ENCODE data around the gene LMO2. TPM values are rescaled to one million over a fixed set of nuclear protein-coding genes. Genes with fewer than 3 reads are reported as not detected.
A peak's percentile ranks its signal among the peaks of the same experiment; 100 is the strongest.
"Not testable (repeated sequence)": the region's sequence is repeated elsewhere in the genome, so short reads cannot be mapped to it uniquely, and the experiment has no call there.

Gene LMO2
- total and polyA plus RNA-seq, 5 donors = 9.9 to 16.8 (median 10.4) TPM

GRCh38 chr11:33930317-33931021, 38.6 kb upstream of the LMO2 start:
- no peaks in the 10 kb centered on the region for H3K9me3 ChIP-seq (ENCODE audit: control insufficient read depth, low read length)
- peaks cover 12% of the 10 kb centered on the region for H3K4me1 ChIP-seq (ENCODE audit: control insufficient read depth, insufficient read depth, low read length)
- WGBS = 20% methylated on average over 7 of the region's 7 CpGs
- H3K27ac ChIP-seq (ENCODE audit: low read length) = peak overlapping the region; percentile 74
- intact Hi-C loops (cut with DNase I) = no loop called here
- ATAC-seq = peak; percentile 84 to 87
- H3K4me3 ChIP-seq (ENCODE audit: low read length) = no peak overlapping the region
- no peak for DNase-seq
- no peaks in the 10 kb centered on the region for H3K27me3 ChIP-seq (ENCODE audit: control insufficient read depth, insufficient read depth)

DNA sequence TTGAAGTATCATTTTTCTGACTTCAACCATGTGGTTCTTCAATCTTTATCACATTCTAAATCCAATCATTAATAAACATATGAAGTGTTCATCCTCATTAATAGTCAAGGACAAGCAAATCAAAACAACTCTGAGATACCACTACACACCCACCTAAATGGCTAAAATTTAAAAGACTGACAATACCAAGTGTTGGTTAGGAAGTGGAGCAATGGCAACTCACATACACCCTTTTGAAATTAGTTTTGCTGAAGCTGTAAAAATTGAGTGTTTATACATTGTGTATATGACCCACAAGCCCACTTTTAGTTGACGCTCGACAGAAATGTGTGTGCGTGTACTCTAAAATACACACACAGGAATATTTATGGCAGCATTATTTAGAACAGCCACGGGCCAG, 36.7 kb upstream of the LMO2 start:
- ATAC-seq (no peak), DNase-seq (no peak)
- no peaks in the 10 kb centered on the region for H3K27me3 ChIP-seq (ENCODE audit: control insufficient read depth, insufficient read depth)
- intact Hi-C loops (cut with DNase I) = no loop called here
- H3K9me3 ChIP-seq (ENCODE audit: control insufficient read depth, low read length) = no peaks in the 10 kb centered on the region
- 97% methylated on average over 4 of the region's 4 CpGs for WGBS
- no peak overlapping the region for H3K4me3 ChIP-seq (ENCODE audit: low read length)
- H3K27ac ChIP-seq (ENCODE audit: low read length) = no peak overlapping the region
- H3K4me1 ChIP-seq (ENCODE audit: control insufficient read depth, insufficient read depth, low read length) = peaks cover 8% of the 10 kb centered on the region

DNA sequence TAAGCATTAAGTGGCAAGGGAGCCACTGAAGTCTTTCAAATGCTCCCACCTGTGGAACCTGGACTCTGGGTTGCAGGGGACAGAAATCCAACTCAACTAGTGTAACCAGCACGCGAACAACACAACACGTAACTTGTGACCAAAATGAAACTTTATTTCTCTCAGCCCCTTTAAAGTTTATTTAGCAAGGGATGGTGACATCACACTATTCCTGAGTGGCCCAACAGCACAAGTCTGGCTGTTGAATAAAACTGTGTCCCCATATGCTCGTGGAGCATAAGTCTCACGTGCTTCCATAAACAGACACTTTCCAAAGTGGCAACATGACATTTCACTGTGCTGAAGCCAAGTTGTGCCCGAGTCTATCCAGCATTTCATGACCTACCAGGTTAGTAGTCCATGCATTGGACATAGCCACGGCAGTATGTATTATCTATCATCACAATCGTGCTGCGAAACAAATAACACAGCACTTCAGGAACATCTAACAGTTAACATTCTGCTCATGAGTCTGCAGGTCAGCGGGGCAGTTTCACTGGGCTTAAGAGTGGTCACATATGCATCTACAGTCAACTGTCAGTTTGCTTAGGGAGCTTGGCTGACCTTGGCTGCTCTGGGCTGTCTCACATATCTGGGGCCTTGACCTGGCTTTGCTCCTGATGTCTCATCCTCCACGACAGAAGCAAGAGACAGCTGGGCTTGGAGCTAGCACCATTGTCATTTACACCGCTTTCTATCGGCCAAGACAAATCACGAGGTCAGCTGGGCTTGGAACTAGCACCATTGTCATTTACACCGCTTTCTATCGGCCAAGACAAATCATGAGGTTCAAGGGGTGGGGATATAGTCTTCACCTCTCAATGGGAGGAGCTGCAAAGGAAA, 35.0 kb upstream of the LMO2 start:
- Histone ChIP-seq H3K4me3 (ENCODE audit: low read length) (no peak overlapping the region), H3K4me1 (ENCODE audit: control insufficient read depth, insufficient read depth, low read length) (peaks cover 8% of the 10 kb centered on the region), H3K9me3 (ENCODE audit: control insufficient read depth, low read length) (no peaks in the 10 kb centered on the region), H3K27ac (ENCODE audit: low read length) (no peak overlapping the region), H3K27me3 (ENCODE audit: control insufficient read depth, insufficient read depth) (no peaks in the 10 kb centered on the region)
- intact Hi-C loops (cut with DNase I) = no loop called here
- ATAC-seq = peak in 1 of 2 donors; percentile 37
- WGBS = 78% methylated on average over 16 of the region's 16 CpGs
- no peak for DNase-seq

- ATAC-seq (no peak), DNase-seq (no peak)
- Histone ChIP-seq H3K4me1 (ENCODE audit: control insufficient read depth, insufficient read depth, low read length) (peaks cover 4% of the 10 kb centered on the region), H3K27ac (ENCODE audit: low read length) (no peak overlapping the region), H3K9me3 (ENCODE audit: control insufficient read depth, low read length) (no peaks in the 10 kb centered on the region), H3K4me3 (ENCODE audit: low read length) (no peak overlapping the region), H3K27me3 (ENCODE audit: control insufficient read depth, insufficient read depth) (no peaks in the 10 kb centered on the region)
- 90% methylated on average over 5 of the region's 5 CpGs for WGBS
- intact Hi-C loops (cut with DNase I) = no loop called here
Measured at GRCh38 chr11:33924341-33924740, 32.5 kb upstream of the LMO2 start.

GRCh38 chr11:33923626-33924025, 31.8 kb upstream of the LMO2 start:
- no peak overlapping the region for H3K27ac ChIP-seq (ENCODE audit: low read length)
- no peaks in the 10 kb centered on the region for H3K9me3 ChIP-seq (ENCODE audit: control insufficient read depth, low read length)
- DNase-seq = no peak
- 87% methylated on average over 2 of the region's 2 CpGs for WGBS
- intact Hi-C loops (cut with DNase I) = no loop called here
- no peak for ATAC-seq
- H3K4me1 ChIP-seq (ENCODE audit: control insufficient read depth, insufficient read depth, low read length) = peaks cover 4% of the 10 kb centered on the region
- no peaks in the 10 kb centered on the region for H3K27me3 ChIP-seq (ENCODE audit: control insufficient read depth, insufficient read depth)
- H3K4me3 ChIP-seq (ENCODE audit: low read length) = no peak overlapping the region

DNA sequence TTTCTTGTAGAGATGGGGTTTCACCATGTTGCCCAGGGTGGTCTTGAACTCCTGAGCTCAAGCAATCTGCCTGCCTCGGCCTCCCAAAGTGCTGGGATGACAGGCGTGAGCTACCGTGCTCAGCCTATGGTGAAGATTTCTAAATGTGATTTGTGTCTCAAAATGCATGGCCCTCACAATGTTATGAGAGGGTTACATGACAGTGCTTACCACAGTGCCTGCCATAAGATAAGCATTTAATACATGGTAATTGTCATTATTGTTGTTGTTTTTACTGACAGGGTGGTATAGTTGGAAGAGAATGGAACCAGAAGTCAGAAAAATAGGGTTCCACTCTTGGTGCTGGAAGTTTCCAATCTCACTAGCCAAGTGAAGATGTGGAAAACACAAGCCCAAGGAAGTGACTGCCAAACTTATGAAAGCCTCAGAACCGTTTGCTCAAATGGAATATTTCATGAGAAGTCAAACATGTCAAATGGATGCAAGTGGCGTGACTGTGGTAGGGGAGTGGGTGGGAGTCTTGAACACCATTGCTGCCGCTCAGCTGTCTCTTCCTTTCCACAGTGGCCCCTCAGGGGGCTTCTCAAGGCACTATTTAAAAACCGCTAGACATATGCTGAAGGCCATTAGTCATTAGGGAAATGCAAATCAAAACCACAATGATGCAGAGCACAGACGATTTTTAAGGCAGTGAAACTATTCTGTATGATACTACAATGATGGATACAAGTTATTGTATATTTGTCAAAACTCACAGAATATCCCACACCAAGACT, 29.1 kb upstream of the LMO2 start:
- 79% methylated on average over 8 of the region's 8 CpGs for WGBS
- no peak for ATAC-seq

DNA sequence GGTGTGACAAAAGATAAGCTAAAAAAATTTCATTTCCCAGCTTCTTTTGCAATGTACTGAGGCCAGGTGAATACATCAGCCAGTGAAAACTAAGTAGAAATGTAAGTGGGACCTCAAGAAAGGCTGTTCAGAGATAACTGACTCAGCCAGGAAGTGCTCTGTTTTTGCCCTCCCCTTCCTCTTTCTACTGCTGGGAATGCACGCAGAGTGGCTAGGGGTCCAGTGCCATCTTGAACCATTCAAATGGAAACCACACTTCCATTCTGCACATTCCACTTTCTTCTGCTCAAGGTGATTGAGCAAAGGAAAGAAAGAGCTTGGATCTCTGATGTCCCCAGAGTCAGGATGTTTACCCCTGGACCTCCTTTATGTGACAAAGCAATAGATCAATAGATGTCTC, 27.8 kb upstream of the LMO2 start:
- no peak overlapping the region for H3K27ac ChIP-seq (ENCODE audit: low read length)
- WGBS = 68% methylated on average over 1 of the region's 1 CpG
- ATAC-seq (no peak), DNase-seq (no peak)
- H3K4me3 ChIP-seq (ENCODE audit: low read length) = no peak overlapping the region
- no peaks in the 10 kb centered on the region for H3K27me3 ChIP-seq (ENCODE audit: control insufficient read depth, insufficient read depth)
- intact Hi-C loops (cut with DNase I) = no loop called here
- H3K9me3 ChIP-seq (ENCODE audit: control insufficient read depth, low read length) = no peaks in the 10 kb centered on the region
- H3K4me1 ChIP-seq (ENCODE audit: control insufficient read depth, insufficient read depth, low read length) = no peaks in the 10 kb centered on the region

More for the DNA sequence above, 29.1 kb upstream of the LMO2 start:
- no peak overlapping the region for H3K27ac ChIP-seq (ENCODE audit: low read length)
- no peak overlapping the region for H3K4me3 ChIP-seq (ENCODE audit: low read length)
- no peaks in the 10 kb centered on the region for H3K27me3 ChIP-seq (ENCODE audit: control insufficient read depth, insufficient read depth)
- no peak for DNase-seq
- intact Hi-C loops (cut with DNase I) = no loop called here
- H3K4me1 ChIP-seq (ENCODE audit: control insufficient read depth, insufficient read depth, low read length) = no peaks in the 10 kb centered on the region
- H3K9me3 ChIP-seq (ENCODE audit: control insufficient read depth, low read length) = no peaks in the 10 kb centered on the region

- H3K4me3 ChIP-seq (ENCODE audit: low read length); H3K9me3 ChIP-seq (ENCODE audit: control insufficient read depth, low read length); DNase-seq; intact Hi-C loops (cut with DNase I); H3K27me3 ChIP-seq (ENCODE audit: control insufficient read depth, insufficient read depth); ATAC-seq; H3K27ac ChIP-seq (ENCODE audit: low read length); H3K4me1 ChIP-seq (ENCODE audit: control insufficient read depth, insufficient read depth, low read length): not testable (repeated sequence)
- 77% methylated on average over 1 of the region's 1 CpG for WGBS
Measured at GRCh38 chr11:33917402-33917801, 25.5 kb upstream of the LMO2 start.

DNA sequence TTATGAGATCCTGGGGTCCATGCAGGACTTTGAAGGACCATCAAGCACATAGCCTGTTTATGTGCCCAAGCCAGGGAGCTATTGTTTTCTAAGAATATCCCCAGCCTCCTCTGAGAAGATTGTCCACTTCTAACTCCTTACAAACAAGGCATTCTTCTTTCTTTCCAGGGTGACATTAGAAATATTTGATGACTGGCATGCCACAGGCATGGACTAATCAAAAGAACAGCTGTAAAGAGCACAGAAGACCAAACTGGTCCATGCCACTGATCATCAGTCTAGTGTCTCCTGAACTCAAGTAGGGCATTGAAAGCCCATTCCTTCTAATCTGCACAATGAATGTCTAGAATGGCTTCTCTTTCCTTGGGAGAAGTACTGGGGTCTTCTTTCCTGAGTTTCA, 24.9 kb upstream of the LMO2 start:
- intact Hi-C loops (cut with DNase I) = no loop called here
- no peak for DNase-seq
- H3K4me3 ChIP-seq (ENCODE audit: low read length) = no peak overlapping the region
- H3K9me3 ChIP-seq (ENCODE audit: control insufficient read depth, low read length) = peaks cover 2% of the 10 kb centered on the region
- ATAC-seq = no peak
- no peak overlapping the region for H3K27ac ChIP-seq (ENCODE audit: low read length)
- H3K27me3 ChIP-seq (ENCODE audit: control insufficient read depth, insufficient read depth) = no peaks in the 10 kb centered on the region
- H3K4me1 ChIP-seq (ENCODE audit: control insufficient read depth, insufficient read depth, low read length) = no peaks in the 10 kb centered on the region

GRCh38 chr11:33915526-33915925, 23.6 kb upstream of the LMO2 start:
- H3K27ac ChIP-seq (ENCODE audit: low read length) = no peak overlapping the region
- intact Hi-C loops (cut with DNase I) = no loop called here
- WGBS = 79% methylated on average over 5 of the region's 5 CpGs
- H3K9me3 ChIP-seq (ENCODE audit: control insufficient read depth, low read length) = peaks cover 2% of the 10 kb centered on the region
- DNase-seq (no peak), ATAC-seq (no peak)
- no peaks in the 10 kb centered on the region for H3K27me3 ChIP-seq (ENCODE audit: control insufficient read depth, insufficient read depth)
- H3K4me1 ChIP-seq (ENCODE audit: control insufficient read depth, insufficient read depth, low read length) = peaks cover 3% of the 10 kb centered on the region
- no peak overlapping the region for H3K4me3 ChIP-seq (ENCODE audit: low read length)

GRCh38 chr11:33913991-33914390, 22.1 kb upstream of the LMO2 start:
- no peak overlapping the region for H3K4me3 ChIP-seq (ENCODE audit: low read length)
- no peak for ATAC-seq
- H3K9me3 ChIP-seq (ENCODE audit: control insufficient read depth, low read length) = peaks cover 2% of the 10 kb centered on the region
- H3K4me1 ChIP-seq (ENCODE audit: control insufficient read depth, insufficient read depth, low read length) = peaks cover 3% of the 10 kb centered on the region
- intact Hi-C loops (cut with DNase I) = no loop called here
- DNase-seq = no peak
- no peaks in the 10 kb centered on the region for H3K27me3 ChIP-seq (ENCODE audit: control insufficient read depth, insufficient read depth)
- 91% methylated on average over 2 of the region's 2 CpGs for WGBS
- no peak overlapping the region for H3K27ac ChIP-seq (ENCODE audit: low read length)
